ENCODE results near the gene METTL1.

METTL1 gene

DNA sequence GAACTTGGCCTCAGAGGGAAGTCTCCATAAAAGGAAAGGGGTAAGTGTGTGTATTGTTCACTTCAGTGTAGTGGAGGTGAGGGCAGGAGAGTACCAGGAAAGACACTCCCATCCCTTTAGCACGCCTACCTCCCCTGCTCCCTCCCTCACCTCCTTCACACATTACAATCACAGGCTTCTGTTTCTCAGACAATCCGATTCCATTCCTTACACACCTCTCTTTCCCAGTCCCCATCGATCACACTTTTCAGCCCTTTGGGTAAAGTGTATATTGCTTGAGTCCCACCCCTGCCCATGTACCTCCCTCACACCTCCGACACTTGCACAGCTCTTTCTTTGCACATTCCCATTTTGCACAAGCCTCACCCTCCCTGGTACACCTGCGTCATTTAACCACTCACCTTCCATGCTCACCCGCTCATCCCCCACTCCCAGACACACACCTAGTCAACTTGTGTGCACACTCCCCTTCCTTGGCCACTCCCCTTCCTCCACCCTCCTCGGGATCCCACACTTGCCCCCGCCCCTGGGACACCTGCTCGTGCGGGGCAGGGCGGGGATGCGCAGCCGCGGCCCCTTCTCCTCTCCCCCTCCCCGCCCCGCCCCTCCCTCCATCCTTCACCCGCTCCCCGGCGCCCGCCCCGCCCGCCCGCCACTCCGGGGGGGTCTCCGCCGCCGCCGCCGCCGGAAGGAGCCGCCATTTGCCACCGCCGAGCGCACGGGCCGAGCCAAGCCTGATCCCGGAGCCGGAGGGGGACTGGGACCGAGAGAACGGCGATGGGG, 17.3 kb downstream of the METTL1 start, which contains the start of gene MARCHF9:
TSS of gene MARCHF9 (plus strand) at position 693 of the 783 bp plus-strand sequence. CDS start 426 bp downstream, outside the sequence.
- no peak for DNase-seq (ENCODE audit: low read depth in 2 of 2)

DNA sequence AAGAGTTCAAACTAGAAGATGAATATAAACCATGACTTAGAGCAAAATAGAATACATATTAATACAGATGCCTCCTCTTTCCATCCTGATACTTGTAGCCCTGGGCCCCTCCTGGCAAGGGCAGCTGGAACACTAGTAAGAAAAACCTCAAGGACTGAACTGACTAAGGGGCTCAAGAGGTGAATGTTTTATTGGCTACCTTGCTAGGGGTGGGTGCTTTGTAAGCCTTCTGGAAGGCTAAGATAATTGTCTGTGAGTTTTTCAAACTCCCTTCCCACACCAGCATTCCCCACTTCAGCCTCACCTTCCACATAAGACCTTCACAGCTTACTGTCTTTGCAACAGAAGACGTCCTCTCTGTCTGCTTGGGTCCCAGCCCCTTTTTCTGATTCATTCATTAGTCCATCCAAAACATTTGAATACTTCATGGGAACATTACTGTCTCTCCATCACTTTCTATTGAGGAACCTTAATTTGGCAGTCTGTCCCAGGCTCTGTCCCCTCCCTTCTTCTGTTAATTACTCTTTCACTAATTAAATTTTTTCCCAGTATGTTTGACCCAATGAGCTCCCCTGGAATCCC, 18.1 kb downstream of the METTL1 start:
- DNase-seq (ENCODE audit: low read depth in 2 of 2), result no peak

DNA sequence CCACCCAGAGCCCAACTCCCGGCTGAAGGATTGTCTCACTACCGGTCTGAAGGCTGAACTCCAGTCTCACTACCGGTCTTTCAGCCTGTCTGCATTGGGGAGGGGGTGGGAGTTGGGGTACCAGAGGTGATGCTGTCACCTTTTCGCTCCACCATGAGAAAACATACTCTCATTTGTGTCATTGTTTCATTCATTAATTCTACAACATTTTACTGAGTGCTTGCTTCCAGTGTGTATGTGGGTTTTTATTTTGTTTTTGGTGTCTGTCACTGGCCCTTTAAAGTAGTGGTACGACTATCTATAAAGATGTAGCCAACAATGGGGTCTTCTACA, 19.3 kb downstream of the METTL1 start:
- no peak for DNase-seq (ENCODE audit: low read depth in 2 of 2)

DNA sequence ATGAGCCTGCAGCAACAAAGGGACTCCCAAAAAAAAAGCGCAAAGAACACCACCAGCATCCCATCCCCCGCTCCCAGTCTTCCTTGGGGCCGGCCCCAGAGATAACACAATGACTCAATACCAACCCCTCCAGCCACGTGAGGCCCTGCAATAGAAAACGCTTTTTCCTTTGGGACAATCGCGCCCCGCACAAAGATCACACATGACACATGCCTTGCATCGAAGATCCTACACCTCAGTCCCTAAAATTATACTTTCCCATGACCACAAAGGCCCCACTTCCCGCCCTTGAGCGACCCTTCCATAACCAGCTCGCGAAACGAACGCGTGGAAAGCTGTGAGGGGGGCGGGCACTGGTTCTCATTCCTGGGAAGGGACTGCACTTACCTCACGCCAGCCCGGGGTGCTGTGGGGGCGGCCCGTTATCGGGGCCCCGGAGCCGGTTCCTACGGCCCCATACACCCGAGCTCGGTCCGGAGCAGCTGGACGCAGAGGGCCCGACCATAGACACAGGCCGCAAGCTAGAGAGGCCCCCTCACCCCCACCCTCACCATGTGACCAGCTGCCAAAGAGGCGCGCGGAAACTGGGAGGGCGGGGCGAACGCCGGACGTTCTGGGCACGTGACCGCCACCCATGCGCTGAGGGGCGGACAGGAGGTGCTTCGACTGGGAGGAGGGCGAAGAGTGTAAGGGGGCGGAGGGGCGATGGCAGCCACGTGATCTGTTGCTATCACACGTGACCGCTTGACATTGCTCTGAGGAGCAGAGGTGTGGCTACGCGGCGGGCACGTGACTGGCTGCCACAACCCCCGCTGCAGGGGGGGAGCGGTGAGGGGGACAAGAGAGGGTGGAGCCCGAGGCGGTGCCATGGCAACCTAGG, 19.9 kb downstream of the METTL1 start, which contains the start of gene CDK4:
TSS of gene CDK4 (minus strand) at position 523 of the 880 bp plus-strand sequence. CDS start 593 bp downstream, outside the sequence.
- DNase-seq (ENCODE audit: low read depth in 2 of 2), result peak; percentile 99

DNA sequence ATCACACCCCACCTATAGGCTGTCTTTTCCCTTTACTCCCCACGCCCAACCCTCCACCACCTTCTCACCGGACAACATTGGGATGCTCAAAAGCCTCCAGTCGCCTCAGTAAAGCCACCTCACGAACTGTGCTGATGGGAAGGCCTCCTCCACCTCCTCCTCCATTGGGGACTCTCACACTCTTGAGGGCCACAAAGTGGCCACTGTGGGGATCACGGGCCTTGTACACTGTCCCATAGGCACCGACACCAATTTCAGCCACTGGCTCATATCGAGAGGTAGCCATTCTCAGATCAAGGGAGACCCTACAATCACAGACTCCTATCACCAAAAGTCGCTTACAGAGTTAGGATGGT, 20.5 kb downstream of the METTL1 start:
- DNase-seq (ENCODE audit: low read depth in 2 of 2), result no peak

DNA sequence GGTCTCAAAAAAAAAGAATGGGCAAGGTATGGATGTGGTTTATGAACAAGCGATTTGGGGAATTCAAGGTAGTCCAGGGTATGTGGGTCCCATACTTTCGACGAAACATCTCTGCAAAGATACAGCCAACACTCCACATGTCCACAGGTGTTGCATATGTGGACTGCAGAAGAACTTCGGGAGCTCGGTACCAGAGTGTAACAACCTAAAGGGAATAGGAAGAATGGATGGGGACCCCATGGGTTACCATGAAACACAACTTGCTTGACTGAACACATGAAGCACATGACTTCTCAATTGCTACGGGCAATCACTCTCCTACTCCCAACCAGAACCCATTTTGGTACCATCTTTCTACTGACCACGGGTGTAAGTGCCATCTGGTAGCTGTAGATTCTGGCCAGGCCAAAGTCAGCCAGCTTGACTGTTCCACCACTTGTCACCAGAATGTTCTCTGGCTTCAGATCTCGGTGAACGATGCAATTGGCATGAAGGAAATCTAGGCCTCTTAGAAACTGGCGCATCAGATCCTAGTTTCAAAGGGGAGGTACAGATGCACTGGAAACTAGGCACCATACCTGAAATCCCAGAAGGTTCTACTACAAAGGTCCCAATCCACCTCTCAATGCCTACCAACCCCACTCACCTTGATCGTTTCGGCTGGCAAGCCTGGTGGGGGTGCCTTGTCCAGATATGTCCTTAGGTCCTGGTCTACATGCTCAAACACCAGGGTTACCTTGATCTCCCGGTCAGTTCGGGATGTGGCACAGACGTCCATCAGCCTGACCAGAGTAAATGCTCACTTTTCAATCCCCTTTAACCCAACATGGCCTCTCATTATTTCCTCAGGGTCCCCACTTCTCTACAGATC, 21.1 kb downstream of the METTL1 start:
- DNase-seq (ENCODE audit: low read depth in 2 of 2), result no peak

DNA sequence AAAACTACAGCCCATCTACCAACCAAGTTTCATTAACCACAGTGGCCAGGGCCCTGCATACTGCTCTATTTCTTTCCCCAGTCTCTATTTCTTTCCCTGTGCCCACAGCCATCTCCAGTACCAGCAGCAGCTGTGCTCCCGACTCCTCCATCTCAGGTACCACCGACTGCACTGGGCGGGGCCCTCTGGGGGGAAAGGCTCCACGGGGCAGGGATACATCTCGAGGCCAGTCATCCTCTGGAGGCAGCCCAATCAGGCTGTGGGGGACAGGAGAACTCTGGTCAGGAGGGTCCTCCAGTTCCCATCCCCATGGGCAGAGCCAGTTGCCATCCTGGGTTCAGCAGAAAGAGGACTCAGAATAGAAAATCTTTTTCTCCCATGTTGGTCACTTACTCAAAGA, 22.8 kb downstream of the METTL1 start:
- no peak for DNase-seq (ENCODE audit: low read depth in 2 of 2)

DNA sequence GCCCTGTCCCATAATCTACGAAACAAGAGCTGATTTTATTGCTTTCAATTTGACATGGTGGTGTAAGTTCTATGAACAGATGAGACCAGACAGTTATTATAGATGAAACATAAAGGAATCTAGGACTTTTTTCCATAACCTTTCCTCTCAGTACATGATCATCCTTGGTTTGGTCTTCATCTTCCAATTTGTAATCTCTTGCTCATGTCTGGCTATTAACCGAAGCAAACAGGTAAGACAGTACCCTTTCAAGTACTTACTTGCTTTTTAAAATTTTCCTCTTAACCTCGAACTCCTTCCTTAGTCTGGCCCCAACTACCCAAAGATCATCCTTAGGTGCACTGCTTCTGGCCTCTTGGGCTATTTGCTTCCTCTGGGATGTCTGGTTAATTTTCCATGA, 25.9 kb downstream of the METTL1 start:
- DNase-seq (ENCODE audit: low read depth in 2 of 2), result no peak

DNA sequence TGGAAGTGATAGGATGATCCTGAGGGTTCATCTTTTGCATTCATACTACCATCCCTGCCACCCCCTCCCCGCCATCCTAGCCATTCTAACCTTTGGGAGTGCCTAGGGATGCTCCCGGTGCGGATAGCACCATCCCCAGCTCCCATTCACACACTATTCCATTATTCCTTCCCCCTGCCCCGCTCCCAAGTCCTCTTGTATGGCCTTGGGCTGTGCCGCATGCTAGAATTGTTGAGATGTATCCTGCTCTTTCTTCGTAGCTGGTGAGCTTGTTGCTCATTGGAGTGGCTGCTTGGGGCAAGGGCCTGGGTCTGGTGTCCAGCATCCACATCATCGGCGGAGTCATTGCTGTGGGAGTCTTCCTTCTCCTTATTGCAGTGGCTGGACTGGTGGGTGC, 26.4 kb downstream of the METTL1 start:
- no peak for DNase-seq (ENCODE audit: low read depth in 2 of 2)

DNA sequence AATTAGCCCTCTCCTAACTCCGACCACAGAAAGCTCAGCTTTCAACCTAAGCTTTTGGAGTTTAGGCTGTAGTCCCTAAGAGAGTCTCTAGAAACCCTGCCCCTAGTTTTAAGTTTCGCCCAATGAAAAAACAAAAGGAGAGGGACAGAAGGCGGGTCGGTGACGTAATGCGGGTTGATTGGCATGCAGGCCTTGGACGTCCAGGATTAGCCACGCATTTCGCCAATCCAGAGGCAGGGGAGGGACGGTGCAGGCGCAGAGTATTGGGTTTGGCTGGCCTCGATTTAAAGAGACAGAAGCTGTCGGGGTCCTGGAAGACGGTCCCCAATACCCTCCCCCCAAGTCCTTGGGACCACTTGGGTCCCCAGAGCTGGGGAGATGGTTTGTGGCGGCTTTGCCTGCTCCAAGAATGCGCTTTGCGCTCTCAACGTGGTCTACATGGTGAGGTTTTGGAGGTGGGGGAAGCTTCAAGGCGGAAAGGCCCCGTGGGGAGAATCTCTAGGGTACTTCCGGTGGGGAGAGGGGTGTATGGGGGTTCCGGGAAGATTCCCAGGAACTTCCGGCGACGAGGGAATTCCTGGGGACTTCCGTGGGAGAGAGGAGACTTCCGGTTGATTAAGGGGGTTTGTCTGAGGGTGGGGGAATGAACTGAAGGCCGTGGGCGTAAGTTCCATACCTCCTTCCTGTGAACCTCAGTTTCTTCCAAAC, 27.0 kb downstream of the METTL1 start, which contains the start of gene TSPAN31:
TSS of gene TSPAN31 (plus strand) at position 263 of the 708 bp plus-strand sequence. CDS start at position 379, 116 bp downstream.
- DNase-seq (ENCODE audit: low read depth in 2 of 2), result peak; percentile 97

DNA sequence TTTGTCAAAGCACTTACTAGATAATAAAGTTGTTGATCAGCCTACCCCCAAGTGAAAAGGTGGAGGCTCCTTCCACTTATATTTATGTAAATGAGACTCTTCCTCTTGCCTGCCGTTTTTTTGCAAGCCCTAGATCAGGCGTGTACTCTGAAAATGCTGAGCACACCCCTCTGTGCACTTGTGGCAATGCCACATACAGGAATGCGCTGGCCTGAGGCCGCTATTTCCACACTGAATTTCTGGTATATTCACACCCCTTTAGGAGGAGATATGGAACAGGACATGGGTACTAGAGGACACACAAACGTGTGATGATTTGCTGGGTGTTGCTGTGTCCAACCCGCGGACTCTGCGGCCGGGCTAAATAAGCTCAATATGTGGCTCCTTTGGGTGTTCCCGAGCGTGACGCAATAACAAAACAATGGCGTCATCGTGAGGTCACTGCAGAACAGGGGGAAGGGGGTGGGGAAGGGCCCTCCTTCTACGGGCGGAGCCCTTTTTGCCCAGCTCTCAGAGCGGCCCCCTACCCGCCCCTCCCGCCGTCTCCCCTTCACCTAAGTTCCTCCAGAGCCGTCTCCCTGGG, 27.6 kb downstream of the METTL1 start:
- DNase-seq (ENCODE audit: low read depth in 2 of 2), result no peak

DNA sequence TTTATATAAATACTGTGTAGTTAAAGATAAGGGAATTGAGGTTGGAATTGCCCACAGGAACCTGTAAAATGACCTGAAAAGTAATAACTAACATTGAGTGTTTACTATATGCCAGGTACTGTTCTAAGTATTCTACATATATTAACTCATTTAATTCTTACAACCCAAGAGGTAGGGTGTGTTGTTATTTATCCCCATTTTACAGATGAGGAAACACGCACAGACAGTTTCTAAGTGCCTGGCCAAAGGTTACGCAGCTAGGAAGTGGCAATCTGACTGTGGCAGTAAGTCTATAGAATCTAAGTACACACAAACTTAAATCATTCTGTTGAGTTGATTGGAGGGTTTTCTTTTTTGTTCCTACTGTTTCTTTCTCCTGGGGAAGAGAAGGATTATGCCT, 28.1 kb downstream of the METTL1 start:
- no peak for DNase-seq (ENCODE audit: low read depth in 2 of 2)

DNA sequence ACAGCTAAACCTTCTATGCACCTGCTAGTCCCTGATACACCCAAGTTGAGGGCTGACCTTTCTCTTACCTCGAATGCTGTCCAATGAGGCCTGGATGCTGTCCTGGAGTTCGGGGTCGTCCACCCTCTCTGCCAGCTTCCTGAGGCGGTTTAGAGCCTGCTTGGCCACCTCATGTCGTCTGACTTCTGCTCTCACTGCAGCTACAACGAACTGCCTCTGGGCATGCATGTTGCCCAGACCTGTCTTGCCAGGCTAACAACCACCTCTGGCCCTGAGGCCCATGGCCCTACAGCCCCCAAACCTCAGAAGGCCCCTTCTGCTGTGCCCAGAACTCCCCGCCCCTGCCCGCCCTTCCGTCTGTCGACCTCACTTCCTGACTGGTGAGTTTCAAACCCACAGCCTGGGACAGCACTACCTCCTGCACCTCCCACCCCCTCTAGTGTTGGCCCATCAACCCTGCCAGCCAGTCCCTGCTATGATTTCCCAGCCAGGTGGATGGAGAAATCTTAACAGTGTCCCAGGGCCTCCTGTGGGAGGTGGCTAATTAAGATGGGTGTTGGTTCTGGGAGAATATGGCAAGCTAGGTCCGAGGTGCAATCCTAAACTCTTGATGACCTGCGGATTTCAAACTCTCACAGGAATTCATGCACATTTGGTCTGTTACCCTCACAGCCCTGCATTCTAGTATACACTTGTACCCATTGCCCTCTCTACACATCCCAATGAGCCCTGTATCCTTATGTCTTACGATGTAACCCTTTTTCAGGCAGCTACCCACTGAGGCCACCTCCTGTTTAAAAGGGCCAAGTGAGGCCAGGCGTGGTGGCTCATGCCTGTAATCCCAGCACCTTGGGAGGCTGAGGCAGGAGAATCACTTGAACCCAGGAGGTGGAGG, 29.8 kb downstream of the METTL1 start:
- DNase-seq (ENCODE audit: low read depth in 2 of 2), result no peak

DNA sequence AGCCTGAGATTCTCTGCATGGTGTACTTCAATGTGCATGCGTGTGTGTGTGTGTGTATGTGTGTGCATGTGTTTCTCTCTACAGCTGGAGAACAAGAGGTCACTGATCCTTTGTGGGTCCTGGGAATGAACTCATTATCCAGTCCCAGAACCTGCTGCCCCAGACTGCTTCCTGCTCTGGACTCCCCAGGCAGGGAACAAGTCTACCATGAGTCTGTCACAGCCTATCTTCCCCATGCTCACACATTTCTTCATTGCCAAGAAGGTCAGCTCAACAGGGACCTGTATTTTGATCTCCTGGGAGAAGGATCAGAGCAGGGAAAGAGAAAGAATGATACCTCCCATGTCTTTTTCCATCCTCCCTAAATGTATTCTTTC, 30.5 kb downstream of the METTL1 start:
- DNase-seq (ENCODE audit: low read depth in 2 of 2), result no peak

DNA sequence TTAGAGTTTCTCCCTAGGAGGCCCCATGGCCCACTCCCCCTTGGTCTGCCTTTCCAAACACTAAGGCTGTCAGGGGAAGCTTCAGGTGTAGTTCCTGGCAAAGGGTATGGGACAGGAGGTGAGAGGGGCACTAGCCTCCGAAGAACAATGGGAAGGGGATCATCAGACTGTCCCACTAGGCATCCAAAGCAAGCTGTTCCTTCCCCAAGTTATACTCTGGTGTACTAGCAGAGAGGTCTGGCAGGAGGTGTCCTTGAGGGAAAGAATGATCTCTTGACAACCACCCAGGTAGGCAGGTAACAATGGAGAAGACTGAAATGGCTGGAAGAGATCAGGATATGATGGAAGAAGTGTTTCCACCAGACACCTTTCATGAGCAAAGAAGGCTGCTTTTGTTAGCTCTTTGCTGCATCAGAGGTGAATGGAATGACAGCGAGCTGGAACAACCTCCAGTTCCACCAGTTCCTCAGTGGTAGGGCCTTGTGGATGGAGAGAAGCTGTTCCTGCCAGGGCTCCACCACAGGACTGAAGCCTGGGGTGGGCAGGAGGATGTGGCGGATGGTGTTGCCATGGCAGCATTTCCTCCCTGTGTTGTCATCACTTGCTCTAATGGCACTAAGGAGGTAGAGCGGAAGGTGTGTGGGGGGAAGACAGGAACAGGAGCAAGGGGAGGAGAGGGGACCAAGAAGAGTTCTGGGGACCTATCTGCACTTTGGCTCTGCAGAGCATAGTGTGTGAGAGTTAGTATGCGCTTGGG, 31.1 kb downstream of the METTL1 start:
- no peak for DNase-seq (ENCODE audit: low read depth in 2 of 2)

DNA sequence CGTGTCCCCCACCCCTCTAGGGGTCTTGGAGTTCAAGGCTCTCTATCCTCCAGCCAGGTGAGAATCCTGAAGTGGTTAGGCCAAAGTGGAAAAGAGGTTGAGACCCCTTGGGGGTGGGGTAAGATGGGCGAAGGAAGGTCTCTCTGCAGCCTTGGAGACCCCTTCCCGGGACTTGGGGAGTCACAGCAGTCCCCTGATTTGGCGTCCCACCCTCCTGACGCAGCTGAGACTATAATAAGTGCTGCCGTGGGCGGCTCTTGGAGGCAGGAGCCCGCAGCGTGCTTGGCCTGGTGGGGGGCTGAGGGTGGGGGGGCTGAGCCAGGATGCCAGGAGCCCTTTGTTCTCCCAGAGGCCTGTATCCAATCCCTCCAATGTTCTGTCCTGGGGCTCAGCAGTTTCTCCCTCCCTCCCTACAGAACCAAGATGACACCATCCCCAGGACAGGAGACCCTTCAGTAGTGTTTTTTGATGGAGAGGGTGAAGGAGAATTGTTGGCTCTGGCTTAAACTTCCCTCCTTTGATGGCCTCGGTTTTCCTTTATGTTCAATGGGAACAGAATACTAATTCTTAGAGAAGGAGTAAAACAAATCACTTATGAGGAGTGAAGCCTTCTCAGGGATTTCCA, 31.9 kb downstream of the METTL1 start:
- DNase-seq (ENCODE audit: low read depth in 2 of 2), result no peak

DNA sequence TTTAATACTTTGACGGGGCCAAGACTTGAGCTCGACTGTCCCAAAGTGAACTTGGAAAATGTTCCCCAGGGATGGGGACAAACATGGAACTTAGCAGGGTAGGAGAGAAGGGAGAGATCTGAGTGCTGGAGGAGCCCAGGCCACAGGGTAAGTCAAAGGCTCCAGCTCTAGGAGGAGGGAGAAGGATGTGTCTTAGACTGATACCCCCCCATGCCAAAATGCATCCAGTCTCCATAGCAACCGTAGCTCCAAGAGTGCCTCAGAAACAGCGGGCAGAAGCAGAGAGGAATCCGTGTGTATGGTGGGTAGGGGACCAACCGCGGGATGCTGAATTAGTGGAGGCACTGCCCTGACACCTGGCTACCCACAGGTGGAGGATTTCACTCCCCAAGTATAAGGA, 32.5 kb downstream of the METTL1 start:
- DNase-seq (ENCODE audit: low read depth in 2 of 2), result no peak

DNA sequence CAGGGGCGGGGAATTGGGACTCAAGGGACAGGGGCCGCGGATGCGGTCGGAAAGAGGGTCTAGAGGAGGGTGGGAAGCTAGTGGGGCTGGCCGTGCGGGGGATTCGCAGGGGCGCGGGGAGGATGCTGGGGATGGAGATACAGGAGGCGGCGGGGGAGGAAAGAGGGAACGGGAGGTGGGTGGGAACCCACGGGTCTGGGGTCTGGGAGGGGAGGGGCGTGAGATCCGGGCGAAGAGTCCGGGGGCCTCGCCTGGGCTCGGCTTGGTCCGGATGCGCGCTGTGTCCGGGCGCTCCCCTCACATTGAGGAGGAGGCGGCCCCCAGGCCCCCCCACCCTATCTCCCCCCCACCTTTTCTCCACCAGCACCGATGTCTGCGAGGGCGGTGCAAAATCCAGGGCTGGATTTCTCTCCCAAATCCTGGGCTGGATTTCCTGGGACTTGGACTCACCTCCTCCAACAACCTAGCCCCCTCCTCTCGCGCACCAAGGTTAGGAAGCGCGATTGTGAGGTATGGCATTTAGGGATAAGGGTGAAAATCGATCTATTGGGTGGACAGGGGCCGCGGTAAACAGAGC, 33.2 kb downstream of the METTL1 start, which contains the start of gene AGAP2:
TSS of gene AGAP2 (minus strand) at position 82 of the 577 bp plus-strand sequence. CDS start 496 bp downstream, outside the sequence.
- DNase-seq (ENCODE audit: low read depth in 2 of 2), result no peak
